HK-2 (cell line): Measurements from ENCODE around the gene HOXA2.

Experiments
- DNase-seq: peaks from one replicate; pipeline ENCODE4 v3.0.0-alpha.2; 2018; ENCODE audit not compliant: unreplicated experiment

Gene HOXA2

GRCh38 chr7:27124902-27125689 is 22.6 kb upstream of the HOXA2 start:
- DNase-seq = no peak

GRCh38 chr7:27124096-27124901 is 21.8 kb upstream of the HOXA2 start:
- peak; percentile 88 for DNase-seq

- peak; percentile 44 for DNase-seq
Observed at GRCh38 chr7:27123477-27124053, 21.1 kb upstream of the HOXA2 start.

- no peak for DNase-seq
Observed at GRCh38 chr7:27123007-27123476, 20.6 kb upstream of the HOXA2 start.

- peak; percentile 76 for DNase-seq
Observed at GRCh38 chr7:27122077-27122910, 19.8 kb upstream of the HOXA2 start.

GRCh38 chr7:27121684-27122076 is 19.2 kb upstream of the HOXA2 start:
- no peak for DNase-seq

- no peak for DNase-seq
Observed at GRCh38 chr7:27119412-27119911, 17.0 kb upstream of the HOXA2 start.

- DNase-seq = no peak
Observed at GRCh38 chr7:27118580-27118979, 16.1 kb upstream of the HOXA2 start.

GRCh38 chr7:27117887-27118491 is 15.5 kb upstream of the HOXA2 start:
- DNase-seq = peak; percentile 71

- DNase-seq = peak; percentile 58
Observed at GRCh38 chr7:27116962-27117886, 14.7 kb upstream of the HOXA2 start.

GRCh38 chr7:27116031-27116961 is 13.8 kb upstream of the HOXA2 start:
- DNase-seq = no peak

- peak; percentile 88 for DNase-seq
Observed at GRCh38 chr7:27115221-27116026, 12.9 kb upstream of the HOXA2 start.

GRCh38 chr7:27114881-27115220 is 12.4 kb upstream of the HOXA2 start:
- no peak for DNase-seq

GRCh38 chr7:27113991-27114769 is 11.7 kb upstream of the HOXA2 start:
- no peak for DNase-seq

- no peak for DNase-seq
Observed at GRCh38 chr7:27112955-27113949, 10.8 kb upstream of the HOXA2 start.

- DNase-seq = no peak
Observed at GRCh38 chr7:27112361-27112760, 9.9 kb upstream of the HOXA2 start.
